ENCODE measurements around the gene ABCB9.

DNA sequence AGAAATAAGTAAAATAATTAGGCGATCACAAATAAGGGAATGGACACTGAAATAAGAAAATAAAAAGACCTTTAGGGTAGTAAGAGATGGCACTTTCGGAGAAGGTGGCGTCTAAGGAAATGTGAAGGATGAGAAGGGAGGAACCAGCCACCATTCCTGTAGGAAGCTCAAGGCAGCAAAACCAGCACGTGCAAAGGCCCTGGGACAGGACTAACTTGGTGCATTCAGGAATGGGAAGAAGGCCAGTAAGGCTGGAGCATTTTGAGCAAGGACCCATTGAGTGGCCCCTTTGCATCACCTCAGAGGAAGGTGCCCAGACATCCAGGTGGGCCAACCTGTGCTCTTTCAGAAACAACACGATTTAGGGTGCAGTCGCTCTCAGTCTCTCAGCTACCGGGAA, 69.6 kb downstream of the ABCB9 start:
- TF ChIP-seq CTCF (IDR thresholded peaks at IDR 0.05) (no peak), EP300 (IDR thresholded peaks at IDR 0.05) (no peak), POLR2A (IDR thresholded peaks at IDR 0.05) (no peak)
